Measurements from ENCODE around the gene RBM27.
"Not testable (repeated sequence)": the region's sequence is repeated elsewhere in the genome, so short reads cannot be mapped to it uniquely, and the experiment has no call there.

The RBM27 gene

GRCh38 chr5:146196459-146197048, 6.9 kb upstream of the RBM27 start:
- no peaks in the 10 kb centered on the region for H4K20me1 ChIP-seq (ENCODE audit: control insufficient read depth, insufficient read depth, low read depth, low read length)
- H3K27me3 ChIP-seq (ENCODE audit: control insufficient read depth, low read length), result no peaks in the 10 kb centered on the region
- no peaks in the 10 kb centered on the region for H3K79me2 ChIP-seq (ENCODE audit: control insufficient read depth, low read length)
- no peak overlapping the region for H3K4me3 ChIP-seq (ENCODE audit: low read length)
- H3F3A ChIP-seq (ENCODE audit: control insufficient read depth, insufficient read depth), result peaks cover 10% of the 10 kb centered on the region; the same call in 1 of the 2 replicates
- no peak overlapping the region for H3K27ac ChIP-seq (ENCODE audit: low read depth, low read length)
- H3K9me3 ChIP-seq (ENCODE audit: control insufficient read depth, insufficient read depth, low read length), result no peaks in the 10 kb centered on the region
- H3K36me3 ChIP-seq (ENCODE audit: control insufficient read depth, low read length), result no peaks in the 10 kb centered on the region
- TF ChIP-seq CTCF (IDR thresholded peaks at IDR 0.05; ENCODE audit: low read depth, low read length, poor library complexity, severe bottlenecking) (no peak), EZH2phosphoT487 (IDR thresholded peaks at IDR 0.05; ENCODE audit: borderline replicate concordance, low read length) (no peak)
- no peaks in the 10 kb centered on the region for H3K4me1 ChIP-seq (ENCODE audit: control insufficient read depth, low read length)
- H3K4me2 ChIP-seq (ENCODE audit: low read length), result no peak overlapping the region
- no peaks in the 10 kb centered on the region for H3K9me2 ChIP-seq (replicated peaks; ENCODE audit: control insufficient read depth, low read length)

GRCh38 chr5:146199176-146199815, 4.1 kb upstream of the RBM27 start:
- Histone ChIP-seq H3F3A (ENCODE audit: control insufficient read depth, insufficient read depth) (peaks cover 10% of the 10 kb centered on the region; the same call in 1 of the 2 replicates), H3K4me2 (ENCODE audit: low read length) (no peak overlapping the region), H4K20me1 (ENCODE audit: control insufficient read depth, insufficient read depth, low read depth, low read length) (peaks cover 3% of the 10 kb centered on the region; the same call in 1 of the 2 replicates), H3K27me3 (ENCODE audit: control insufficient read depth, low read length) (no peaks in the 10 kb centered on the region), H3K4me1 (ENCODE audit: control insufficient read depth, low read length) (peaks cover 7% of the 10 kb centered on the region), H3K9me2 (replicated peaks; ENCODE audit: control insufficient read depth, low read length) (no peaks in the 10 kb centered on the region), H3K79me2 (ENCODE audit: control insufficient read depth, low read length) (peaks cover 10% of the 10 kb centered on the region), H3K36me3 (ENCODE audit: control insufficient read depth, low read length) (no peaks in the 10 kb centered on the region; the same call in 1 of the 2 replicates), H3K4me3 (ENCODE audit: low read length) (no peak overlapping the region), H3K27ac (ENCODE audit: low read depth, low read length) (no peak overlapping the region), H3K9me3 (ENCODE audit: control insufficient read depth, insufficient read depth, low read length) (no peaks in the 10 kb centered on the region)
- TF ChIP-seq CTCF (IDR thresholded peaks at IDR 0.05; ENCODE audit: low read depth, low read length, poor library complexity, severe bottlenecking), result no peak
- TF ChIP-seq EZH2phosphoT487 (IDR thresholded peaks at IDR 0.05; ENCODE audit: borderline replicate concordance, low read length), result no peak

- H3K27me3 ChIP-seq (ENCODE audit: control insufficient read depth, low read length); H3K9me3 ChIP-seq (ENCODE audit: control insufficient read depth, insufficient read depth, low read length); H4K20me1 ChIP-seq (ENCODE audit: control insufficient read depth, insufficient read depth, low read depth, low read length); H3K4me3 ChIP-seq (ENCODE audit: low read length); H3K27ac ChIP-seq (ENCODE audit: low read depth, low read length); H3K9me2 ChIP-seq (replicated peaks; ENCODE audit: control insufficient read depth, low read length); H3K36me3 ChIP-seq (ENCODE audit: control insufficient read depth, low read length); H3K4me2 ChIP-seq (ENCODE audit: low read length): not testable (repeated sequence)
- H3F3A ChIP-seq (ENCODE audit: control insufficient read depth, insufficient read depth), result peaks cover 10% of the 10 kb centered on the region; the same call in 1 of the 2 replicates
- H3K79me2 ChIP-seq (ENCODE audit: control insufficient read depth, low read length), result peaks cover 35% of the 10 kb centered on the region
- H3K4me1 ChIP-seq (ENCODE audit: control insufficient read depth, low read length), result peaks cover 27% of the 10 kb centered on the region
Observed at GRCh38 chr5:146201795-146202194, 1.6 kb upstream of the RBM27 start.

- Histone ChIP-seq H3K27me3 (ENCODE audit: control insufficient read depth, low read length) (no peaks in the 10 kb centered on the region), H3K9me2 (replicated peaks; ENCODE audit: control insufficient read depth, low read length) (no peaks in the 10 kb centered on the region), H3F3A (ENCODE audit: control insufficient read depth, insufficient read depth) (peaks cover 11% of the 10 kb centered on the region; the same call in 1 of the 2 replicates), H3K4me1 (ENCODE audit: control insufficient read depth, low read length) (peaks cover 32% of the 10 kb centered on the region), H3K4me2 (ENCODE audit: low read length) (peak overlapping the region; percentile 64), H3K4me3 (ENCODE audit: low read length) (peak overlapping the region; percentile 88), H3K27ac (ENCODE audit: low read depth, low read length) (peak overlapping the region; percentile 49), H3K79me2 (ENCODE audit: control insufficient read depth, low read length) (peaks cover 53% of the 10 kb centered on the region), H3K36me3 (ENCODE audit: control insufficient read depth, low read length) (no peaks in the 10 kb centered on the region; the same call in 1 of the 2 replicates), H4K20me1 (ENCODE audit: control insufficient read depth, insufficient read depth, low read depth, low read length) (peaks cover 4% of the 10 kb centered on the region), H3K9me3 (ENCODE audit: control insufficient read depth, insufficient read depth, low read length) (no peaks in the 10 kb centered on the region)
- TF ChIP-seq EZH2phosphoT487 (IDR thresholded peaks at IDR 0.05; ENCODE audit: borderline replicate concordance, low read length), result no peak
- TF ChIP-seq CTCF (IDR thresholded peaks at IDR 0.05; ENCODE audit: low read depth, low read length, poor library complexity, severe bottlenecking), result no peak
Observed at GRCh38 chr5:146203872-146204192, 427 bp downstream of the RBM27 start.

Data from DOHH2 (cell line).